HL-60 (cell line): ENCODE data around the gene ACR.

Experiments used
- DNase-seq, 2 experiments: peaks; one replicate each; pipeline ENCODE4 v3.0.0-alpha.2; 2010 to 2020; ENCODE audit warnings: low read depth in 1 of 2, low spot score in 1 of 2
- H3K27ac ChIP-seq: fragments of 250-450 bp; sonication (Bioruptor Pico); replicated peaks from 2 replicates; pipeline ENCODE4 v1.5.1; 2020; ENCODE audit warnings: mild to moderate bottlenecking, moderate library complexity
- H3K27me3 ChIP-seq: fragments of 250-450 bp; sonication (Bioruptor Pico); 2 replicates; pipeline ENCODE4 v1.5.1; 2021; ENCODE audit warnings: mild to moderate bottlenecking, moderate library complexity; ENCODE audit not compliant: insufficient read depth, poor library complexity, severe bottlenecking
- H3K4me3 ChIP-seq: replicated peaks from 2 replicates; pipeline ENCODE4 v1.5.1; 2011; ENCODE audit warnings: mild to moderate bottlenecking, control low read depth, low read length; ENCODE audit not compliant: insufficient read depth
- CTCF ChIP-seq: IDR thresholded peaks from one replicate; pipeline ENCODE4 v1.5.1; 2011; ENCODE audit warnings: low read length, control low read depth, inconsistent platforms; ENCODE audit not compliant: insufficient read depth
- GABPA ChIP-seq: IDR thresholded peaks from 2 replicates; pipeline ENCODE4 v1.6.1; 2012; ENCODE audit warnings: low read depth
- POLR2AphosphoS5 ChIP-seq: IDR thresholded peaks from 2 replicates; pipeline ENCODE4 v1.6.1; 2012; ENCODE audit warnings: low read depth
- REST ChIP-seq: IDR thresholded peaks from 2 replicates; pipeline ENCODE4 v1.6.1; 2012; ENCODE audit warnings: low read depth; ENCODE audit not compliant: insufficient replicate concordance
- SPI1 ChIP-seq: IDR thresholded peaks from 2 replicates; pipeline ENCODE4 v1.6.1; 2012; ENCODE audit warnings: low read depth, mild to moderate bottlenecking, borderline replicate concordance

The ACR gene

GRCh38 chr22:50718352-50718709 lies 19.7 kb upstream of the ACR start:
- DNase-seq, result no peak
- H3K27me3 ChIP-seq, result no peaks in the 10 kb centered on the region
- H3K4me3 ChIP-seq, result no peak overlapping the region
- H3K27ac ChIP-seq, result no peak overlapping the region
- no peak for TF ChIP-seq POLR2AphosphoS5

GRCh38 chr22:50719814-50720300 lies 18.1 kb upstream of the ACR start:
- no peak for DNase-seq
- Histone ChIP-seq H3K4me3 (no peak overlapping the region), H3K27ac (no peak overlapping the region), H3K27me3 (no peaks in the 10 kb centered on the region)
- no peak for TF ChIP-seq CTCF
- no peak for TF ChIP-seq SPI1
- no peak for TF ChIP-seq POLR2AphosphoS5
- TF ChIP-seq REST, result no peak

- TF ChIP-seq SPI1 (no peak), REST (no peak), CTCF (no peak)
- H3K4me3 ChIP-seq, result no peak overlapping the region
- DNase-seq, result no peak
Observed at GRCh38 chr22:50720301-50721256, 17.4 kb upstream of the ACR start.

GRCh38 chr22:50721257-50721844 lies 16.7 kb upstream of the ACR start:
- DNase-seq, result no peak
- Histone ChIP-seq H3K27ac (no peak overlapping the region), H3K27me3 (no peaks in the 10 kb centered on the region), H3K4me3 (no peak overlapping the region)
- no peak for TF ChIP-seq GABPA
- no peak for TF ChIP-seq POLR2AphosphoS5
- TF ChIP-seq SPI1, result no peak
- no peak for TF ChIP-seq CTCF
- TF ChIP-seq REST, result no peak

More at GRCh38 chr22:50720301-50721256, 17.4 kb upstream of the ACR start:
- Histone ChIP-seq H3K27me3 (no peaks in the 10 kb centered on the region), H3K27ac (no peak overlapping the region)
